HG02798 (cell line): ENCODE data around the gene PPCDC.
A peak's percentile ranks its signal among the peaks of the same experiment; 100 is the strongest.

Source experiments
- ATAC-seq: cut with Tn5 transposase; IDR thresholded peaks from one replicate; pipeline ENCODE4 v1.9.1; 2021; ENCODE audit warnings: mild to moderate bottlenecking; ENCODE audit not compliant: unreplicated experiment, poor library complexity

Gene PPCDC

GRCh38 chr15:75023181-75023871 is at the start of gene PPCDC:
PPCDC (plus strand) TSS chr15:75023590; CDS start chr15:75028319, 4,729 bp downstream.
- peak; percentile 95 for ATAC-seq

GRCh38 chr15:74976159-74976558 is 47.2 kb upstream of the PPCDC start:
- ATAC-seq: no peak

- ATAC-seq: no peak
These were observed 45.8 kb upstream of the PPCDC start for GRCh38 chr15:74977599-74977998.

- ATAC-seq: no peak
These were observed 45.3 kb upstream of the PPCDC start for GRCh38 chr15:74978077-74978476.

GRCh38 chr15:74978503-74978902 is 44.9 kb upstream of the PPCDC start:
- no peak for ATAC-seq

GRCh38 chr15:74982183-74982582 is 41.2 kb upstream of the PPCDC start:
- ATAC-seq: no peak

- ATAC-seq: peak; percentile 51
These were observed 39.6 kb upstream of the PPCDC start for GRCh38 chr15:74983725-74984231.

- peak; percentile 51 for ATAC-seq
These were observed 35.2 kb upstream of the PPCDC start for GRCh38 chr15:74988007-74988800.

- ATAC-seq: no peak
These were observed 33.9 kb upstream of the PPCDC start for GRCh38 chr15:74989527-74989926.

- no peak for ATAC-seq
These were observed 30.8 kb upstream of the PPCDC start for GRCh38 chr15:74992619-74993018.

- ATAC-seq: no peak
These were observed 29.2 kb upstream of the PPCDC start for GRCh38 chr15:74994236-74994635.

GRCh38 chr15:74994685-74995084 is 28.7 kb upstream of the PPCDC start:
- ATAC-seq: no peak

- peak; percentile 83 for ATAC-seq
These were observed 28.1 kb upstream of the PPCDC start, which contains the start of gene SCAMP5 for GRCh38 chr15:74995182-74995778. SCAMP5 (plus strand) TSS chr15:74995563; CDS start chr15:75011840, 16,277 bp downstream.

GRCh38 chr15:74995779-74996765 is 27.3 kb upstream of the PPCDC start:
- ATAC-seq: no peak

GRCh38 chr15:74997141-74997540 is 26.2 kb upstream of the PPCDC start:
- no peak for ATAC-seq

- ATAC-seq: no peak
These were observed 25.8 kb upstream of the PPCDC start for GRCh38 chr15:74997543-74997942.

GRCh38 chr15:75001310-75001709 is 22.1 kb upstream of the PPCDC start:
- ATAC-seq: no peak

GRCh38 chr15:75002398-75002797 is 21.0 kb upstream of the PPCDC start:
- ATAC-seq: no peak

GRCh38 chr15:75007216-75007615 is 16.2 kb upstream of the PPCDC start:
- ATAC-seq: no peak

- ATAC-seq: peak; percentile 30
These were observed 15.2 kb upstream of the PPCDC start for GRCh38 chr15:75008221-75008625.
